Aorta (tissue), 5 donors: Measurements from ENCODE around the gene PHOSPHO1. TPM values are rescaled to one million over a fixed set of nuclear protein-coding genes. Genes with fewer than 3 reads are reported as not detected.

ENCODE experiments used
- ATAC-seq: fragments of 200-7000 bp; cut with Tn5 transposase; one replicate; pipeline ENCODE4 v1.9.1; 2022; ENCODE audit warnings: moderate library complexity; ENCODE audit not compliant: low FRiP score
- DNase-seq, 2 donors: peaks; one replicate each; pipeline ENCODE4 v3.0.0-alpha.2; 2020
- H3K27ac ChIP-seq, 2 donors: one replicate each; pipeline ENCODE4 v1.5.1; 2013; ENCODE audit warnings: low read length in 2 of 2, mild to moderate bottlenecking in 2 of 2, moderate library complexity in 2 of 2, control low read depth in 1 of 2, inconsistent platforms in 1 of 2, low read depth in 1 of 2
- H3K27me3 ChIP-seq, 2 donors: one replicate each; pipeline ENCODE4 v1.6.1; 2013; ENCODE audit warnings: control low read depth in 1 of 2, low read length in 1 of 2, mild to moderate bottlenecking in 1 of 2, moderate library complexity in 1 of 2; ENCODE audit not compliant: insufficient read depth in 2 of 2, control insufficient read depth in 1 of 2
- H3K36me3 ChIP-seq, 2 donors: one replicate each; pipeline ENCODE4 v1.6.1; 2013; ENCODE audit warnings: control low read depth in 1 of 2, low read length in 1 of 2, mild to moderate bottlenecking in 1 of 2; ENCODE audit not compliant: insufficient read depth in 2 of 2, control insufficient read depth in 1 of 2
- H3K4me1 ChIP-seq, 2 donors: one replicate each; pipeline ENCODE4 v1.6.1; 2013; ENCODE audit warnings: low read length in 2 of 2, control low read depth in 1 of 2, mild to moderate bottlenecking in 1 of 2, moderate library complexity in 1 of 2; ENCODE audit not compliant: insufficient read depth in 2 of 2, control insufficient read depth in 1 of 2
- H3K4me3 ChIP-seq, 2 donors: one replicate each; pipeline ENCODE4 v1.5.1; 2013; ENCODE audit warnings: low read length in 2 of 2, control low read depth in 1 of 2, mild to moderate bottlenecking in 1 of 2
- H3K9me3 ChIP-seq: one replicate; pipeline ENCODE4 v1.6.1; 2013; ENCODE audit warnings: mild to moderate bottlenecking, low read length; ENCODE audit not compliant: control insufficient read depth
- WGBS, 2 donors: extraction: QIAGEN DNeasy Blood & Tissue Kit; methylation state at CpG; one replicate each; pipeline ENCODE4 v1.1.7; 2013; 5-methylcytosine and 5-hydroxymethylcytosine counted together
- intact Hi-C, 2 donors: fragments of 100-400 bp; cut with DNase I; formaldehyde crosslinking; loops; one replicate each; pipeline versions ENCODE4 v1.14.2 to v1.15.0; 2022
- polyA plus RNA-seq, 2 donors: library from polyadenylated mRNA; stranded (reverse); fragments of 200-250 nt; gene quantifications; one replicate each; pipeline ENCODE4 v1.2.3, GENCODE V29; 2013
- total RNA-seq, 2 donors: library from RNA; stranded (reverse); fragmentation: NEBNext Ultra II Directional; extraction: Animal tissue kit (Norgen Biotek cat#: 25700); gene quantifications; one replicate each; pipeline ENCODE4 v1.2.1, GENCODE V29; 2021
- donor health status: healthy with polysubstance abuse.
- donor health status: Bipolar disorder and iron deficiency.
- donor health status: DM: no; HTN: no; CAD: no.
- donor health status: DM: no; HTN: no; CAD: no.
- donor health status: DM: yes; HTN: yes; CAD: no.

PHOSPHO1 gene
- total and polyA plus RNA-seq, 4 donors = 0.72 to 2.0 (median 2.0) TPM; not detected in 1

DNA sequence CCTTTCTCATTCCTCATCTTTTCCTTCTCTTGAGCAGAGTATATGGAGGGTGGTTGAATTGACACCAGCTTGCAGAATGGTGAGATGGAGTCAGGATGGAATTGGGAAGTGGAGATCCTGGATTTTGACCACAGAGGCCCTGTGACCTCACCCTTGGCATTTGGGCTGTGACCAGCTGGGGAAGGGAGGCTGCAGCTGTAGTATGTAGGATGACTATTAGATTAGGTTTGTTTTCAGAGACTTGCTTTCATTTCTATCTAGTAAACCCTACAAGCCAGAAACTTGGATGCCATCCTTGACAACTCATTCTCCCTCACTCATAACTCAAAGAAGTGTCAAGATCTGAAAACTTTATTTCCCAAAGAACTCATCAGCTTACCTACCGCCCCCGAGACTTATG is 26.1 kb downstream of the PHOSPHO1 start:
- H3K27ac ChIP-seq = no peak overlapping the region
- intact Hi-C loops = no loop called here
- DNase-seq = no peak
- H3K36me3 ChIP-seq = no peaks in the 10 kb centered on the region
- WGBS, 2 donors = 98 to 100% methylated on average over 2 of the region's 2 CpGs
- ATAC-seq = no peak
- no peaks in the 10 kb centered on the region for H3K4me1 ChIP-seq
- H3K4me3 ChIP-seq = no peak overlapping the region
- no peaks in the 10 kb centered on the region for H3K9me3 ChIP-seq
- no peaks in the 10 kb centered on the region for H3K27me3 ChIP-seq

DNA sequence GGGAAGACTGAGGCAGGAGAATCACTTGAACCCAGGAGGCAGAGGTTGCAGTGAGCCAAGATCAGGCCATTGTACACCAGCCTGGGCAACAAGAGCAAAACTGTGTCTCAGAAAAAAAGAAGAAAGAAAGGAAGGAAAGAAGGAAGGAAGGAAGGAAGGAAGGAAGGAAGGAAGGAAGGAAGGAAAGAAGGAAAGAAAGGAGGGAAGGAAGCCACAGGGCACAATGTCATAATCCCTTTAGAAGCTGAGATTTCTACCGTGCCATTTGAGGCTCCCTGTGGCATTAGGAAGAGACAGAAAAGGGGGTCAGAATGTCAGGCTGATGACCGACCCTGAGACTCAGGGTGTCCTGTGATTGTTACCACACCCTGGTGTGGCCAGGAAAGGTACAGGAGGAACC is 26.8 kb downstream of the PHOSPHO1 start:
- Histone ChIP-seq H3K27me3 (no peaks in the 10 kb centered on the region), H3K4me3 (no peak overlapping the region), H3K4me1 (no peaks in the 10 kb centered on the region), H3K36me3 (no peaks in the 10 kb centered on the region), H3K27ac (no peak overlapping the region), H3K9me3 (no peaks in the 10 kb centered on the region)
- no peak for DNase-seq
- intact Hi-C loops = no loop called here
- WGBS, 2 donors = 79 to 87% methylated on average over 2 of the region's 2 CpGs
- no peak for ATAC-seq

DNA sequence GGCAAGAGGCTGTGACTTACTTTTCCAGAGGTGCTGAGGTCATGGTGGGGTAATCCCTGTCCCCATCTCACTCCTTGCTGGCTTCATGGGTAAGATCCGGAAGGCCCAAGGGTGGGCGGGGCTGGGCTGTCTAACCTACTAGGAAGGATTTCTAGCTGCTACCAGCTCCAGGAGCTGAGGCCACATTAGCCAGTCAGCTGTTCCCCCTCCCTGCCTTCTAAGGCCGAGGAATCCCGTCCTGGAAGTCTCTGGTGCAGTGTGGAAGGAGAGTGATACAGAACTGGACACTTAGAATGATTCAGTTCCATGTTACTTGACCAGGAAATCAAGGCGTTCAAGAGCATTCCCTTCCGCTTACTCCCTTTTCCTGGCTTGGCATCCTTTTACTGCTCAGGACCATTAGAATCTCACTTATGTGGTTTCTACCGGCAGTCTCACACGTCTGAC is 29.1 kb downstream of the PHOSPHO1 start:
- intact Hi-C loops = no loop called here
- Histone ChIP-seq H3K4me1 (no peaks in the 10 kb centered on the region), H3K27ac (no peak overlapping the region), H3K4me3 (no peak overlapping the region), H3K9me3 (no peaks in the 10 kb centered on the region), H3K27me3 (no peaks in the 10 kb centered on the region), H3K36me3 (no peaks in the 10 kb centered on the region)
- ATAC-seq = no peak
- no peak for DNase-seq
- WGBS, 2 donors = 80 to 81% methylated on average over 8 of the region's 8 CpGs

DNA sequence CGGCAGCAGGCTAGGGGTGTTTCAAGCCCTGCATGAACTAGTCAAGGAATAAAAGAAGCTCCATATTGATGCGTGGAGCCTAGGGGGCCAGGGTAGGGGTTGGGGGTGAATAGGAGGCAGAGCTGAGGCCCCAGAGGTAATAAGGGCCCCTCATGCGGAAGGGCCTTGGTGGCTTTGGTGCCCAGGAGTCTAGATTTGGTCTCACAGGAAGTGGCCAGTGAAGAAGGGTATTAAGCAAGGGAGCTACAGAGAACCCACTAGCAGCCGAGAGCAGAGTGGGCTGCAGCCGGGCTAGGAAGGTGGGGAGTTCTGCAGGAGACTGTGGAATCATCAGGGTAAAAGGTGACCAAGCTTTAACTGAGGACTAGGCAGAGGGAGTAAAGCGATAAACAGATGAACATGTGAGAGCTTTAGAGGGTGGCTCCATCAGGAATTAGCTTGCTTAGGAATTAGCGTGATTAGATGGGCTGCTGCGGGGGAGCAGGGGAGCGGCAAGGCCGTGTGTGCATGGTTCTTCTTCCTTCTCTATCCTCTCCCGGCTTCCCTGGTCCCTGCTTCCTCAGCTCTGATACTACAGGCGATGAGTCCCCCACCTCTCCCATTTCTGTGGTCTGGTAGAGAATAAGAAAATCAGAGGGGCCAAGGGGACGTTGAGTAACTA is 30.0 kb downstream of the PHOSPHO1 start:
- H3K4me1 ChIP-seq = no peaks in the 10 kb centered on the region
- intact Hi-C loops = no loop called here
- H3K9me3 ChIP-seq = no peaks in the 10 kb centered on the region
- H3K36me3 ChIP-seq = no peaks in the 10 kb centered on the region
- 86 to 89% methylated on average over 13 of the region's 13 CpGs for WGBS, 2 donors
- no peak overlapping the region for H3K27ac ChIP-seq
- no peak for ATAC-seq
- no peaks in the 10 kb centered on the region for H3K27me3 ChIP-seq
- no peak for DNase-seq
- no peak overlapping the region for H3K4me3 ChIP-seq

DNA sequence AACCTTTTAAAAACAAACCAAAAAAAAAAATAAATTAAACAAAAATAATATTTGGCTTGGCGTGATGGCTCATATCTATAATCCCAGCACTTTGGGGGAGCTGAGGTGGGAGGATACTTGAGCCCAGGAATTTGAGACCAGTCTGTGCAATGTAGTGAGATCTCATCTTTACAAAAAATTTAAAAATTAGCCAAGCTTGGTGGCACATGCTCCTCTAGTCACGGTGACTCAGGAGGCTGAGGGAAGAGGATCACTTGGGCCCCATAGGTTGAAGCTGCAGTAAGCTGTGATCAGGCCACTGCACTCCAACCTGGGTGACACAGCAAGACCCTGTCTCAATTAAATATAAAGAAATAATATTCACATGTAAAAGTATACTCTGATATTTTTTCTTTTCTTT is 32.4 kb downstream of the PHOSPHO1 start:
- 76 to 81% methylated on average over 2 of the region's 2 CpGs for WGBS, 2 donors
- H3K9me3 ChIP-seq = no peaks in the 10 kb centered on the region
- H3K27ac ChIP-seq = no peak overlapping the region
- ATAC-seq (no peak), DNase-seq (no peak)
- no peaks in the 10 kb centered on the region for H3K4me1 ChIP-seq
- no peaks in the 10 kb centered on the region for H3K27me3 ChIP-seq
- no peak overlapping the region for H3K4me3 ChIP-seq
- intact Hi-C loops = no loop called here
- H3K36me3 ChIP-seq = no peaks in the 10 kb centered on the region

DNA sequence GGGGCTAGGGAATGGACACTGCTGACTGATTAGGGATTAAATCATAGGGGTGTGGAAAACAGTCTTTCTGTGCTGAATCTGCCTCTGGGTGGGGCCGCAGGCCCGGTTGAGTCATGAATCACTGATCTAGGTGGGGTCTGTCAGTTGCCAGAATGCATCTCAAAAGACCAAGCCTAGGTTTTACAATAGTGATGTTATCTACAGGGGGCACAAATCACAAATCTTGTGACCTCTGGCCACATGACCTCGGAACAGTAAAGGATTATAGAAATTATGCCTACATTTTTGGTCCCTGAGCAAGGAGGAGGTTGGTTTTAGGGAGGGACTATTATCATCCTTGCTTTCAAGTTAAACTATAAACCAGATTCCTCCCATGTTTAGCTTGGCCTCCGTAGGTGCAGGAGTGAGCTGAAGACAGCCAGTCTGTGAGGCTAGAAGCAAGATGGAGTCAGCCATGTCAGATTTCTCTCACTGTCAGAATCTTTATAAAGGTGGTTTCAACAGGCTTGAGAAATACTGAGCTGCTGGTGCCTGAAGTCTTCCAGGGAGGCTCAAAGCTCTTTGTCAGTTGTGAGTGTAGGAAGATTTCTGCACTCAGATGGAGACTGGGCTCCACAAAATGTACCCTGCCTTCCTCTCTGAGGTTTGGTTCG is 33.1 kb downstream of the PHOSPHO1 start:
- Histone ChIP-seq H3K36me3 (no peaks in the 10 kb centered on the region), H3K9me3 (no peaks in the 10 kb centered on the region), H3K4me3 (no peak overlapping the region), H3K4me1 (no peaks in the 10 kb centered on the region), H3K27me3 (no peaks in the 10 kb centered on the region), H3K27ac (no peak overlapping the region)
- DNase-seq = no peak
- ATAC-seq = no peak
- 46 to 59% methylated on average over 5 of the region's 5 CpGs for WGBS, 2 donors
- intact Hi-C loops = no loop called here

DNA sequence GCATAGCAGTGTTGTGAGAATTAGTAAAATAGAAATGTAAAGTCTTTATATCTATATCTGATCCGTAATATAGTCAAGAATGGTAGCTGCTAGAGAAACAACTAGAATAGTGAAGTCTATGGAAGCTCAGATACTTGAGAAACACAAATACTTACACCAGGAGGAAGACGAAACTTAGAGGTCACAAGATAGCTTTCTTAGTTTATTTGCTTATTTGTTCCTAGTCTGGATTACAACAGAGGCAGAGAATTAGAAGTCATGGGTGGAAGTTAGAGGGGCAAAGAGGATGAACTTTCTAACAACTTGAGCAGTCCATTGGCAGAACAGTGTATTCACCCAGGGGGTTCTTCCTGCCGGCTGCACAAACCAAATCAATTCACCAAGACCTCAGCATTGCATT is 34.1 kb downstream of the PHOSPHO1 start:
- H3K4me1 ChIP-seq = no peaks in the 10 kb centered on the region
- H3K27ac ChIP-seq = no peak overlapping the region
- 83 to 84% methylated on average over 3 of the region's 3 CpGs for WGBS, 2 donors
- no peaks in the 10 kb centered on the region for H3K36me3 ChIP-seq
- no peaks in the 10 kb centered on the region for H3K9me3 ChIP-seq
- ATAC-seq (no peak), DNase-seq (no peak)
- no peak overlapping the region for H3K4me3 ChIP-seq
- intact Hi-C loops = no loop called here
- H3K27me3 ChIP-seq = no peaks in the 10 kb centered on the region

DNA sequence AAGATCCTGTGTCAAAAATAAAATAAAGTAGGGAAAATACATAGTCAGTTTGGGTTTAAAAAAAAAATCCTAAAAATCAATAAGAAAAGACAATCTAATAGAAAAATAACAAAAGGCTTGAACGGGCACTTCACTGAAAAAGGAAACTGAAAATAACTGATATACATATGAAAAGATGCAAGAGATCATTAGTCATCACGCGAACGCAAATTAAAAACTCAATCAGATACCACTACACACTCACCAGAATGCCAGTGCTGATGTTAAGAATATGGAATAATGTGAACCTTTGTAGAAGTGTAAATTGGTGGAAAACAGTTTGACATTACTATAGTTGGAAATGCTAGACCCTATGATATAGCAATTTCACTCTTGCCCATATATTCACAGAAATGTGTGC is 34.8 kb downstream of the PHOSPHO1 start:
- ATAC-seq = no peak
- Histone ChIP-seq H3K36me3 (no peaks in the 10 kb centered on the region), H3K27me3 (no peaks in the 10 kb centered on the region), H3K27ac (no peak overlapping the region), H3K9me3 (no peaks in the 10 kb centered on the region), H3K4me1 (no peaks in the 10 kb centered on the region), H3K4me3 (no peak overlapping the region)
- 82 to 84% methylated on average over 4 of the region's 4 CpGs for WGBS, 2 donors
- intact Hi-C loops = no loop called here
- no peak for DNase-seq

DNA sequence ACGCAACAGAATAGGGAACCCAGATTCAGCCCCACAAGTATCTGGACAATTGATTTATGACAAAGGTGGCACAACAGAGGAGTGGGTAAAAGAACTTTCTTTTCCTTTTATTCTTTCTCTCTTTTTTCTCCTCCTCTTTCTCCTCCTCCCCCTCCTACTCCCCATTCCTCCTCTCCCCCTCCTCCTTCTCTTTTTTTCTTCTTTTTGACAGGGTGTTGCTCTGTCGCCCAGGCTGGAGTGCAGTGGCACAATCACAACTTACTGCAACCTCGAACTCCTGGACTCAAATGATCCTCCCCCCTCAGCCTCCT is 36.3 kb downstream of the PHOSPHO1 start:
- Histone ChIP-seq H3K4me3 (no peak overlapping the region), H3K27ac (no peak overlapping the region), H3K27me3 (no peaks in the 10 kb centered on the region), H3K4me1 (no peaks in the 10 kb centered on the region), H3K36me3 (no peaks in the 10 kb centered on the region), H3K9me3 (no peaks in the 10 kb centered on the region)
- intact Hi-C loops = no loop called here
- WGBS, 2 donors = 47 to 53% methylated on average over 3 of the region's 3 CpGs
- no peak for DNase-seq
- no peak for ATAC-seq
